NCI-H2196 treated with DMSO at 0.1 percent for 48 hours (cell line): ENCODE measurements around the gene COL18A1.

Experiments
- DNase-seq: peaks from one replicate; lab custom pipeline; 2025; ENCODE audit not compliant: unreplicated experiment; lab: John Stamatoyannopoulos, UW

Gene COL18A1

GRCh38 chr21:45381865-45382696 is 22.9 kb upstream of the COL18A1 start:
- no peak for DNase-seq

GRCh38 chr21:45382697-45382997 is 22.3 kb upstream of the COL18A1 start:
- no peak for DNase-seq

- DNase-seq = no peak
Measured at GRCh38 chr21:45383111-45383614, 21.8 kb upstream of the COL18A1 start.

GRCh38 chr21:45383615-45384201 is 21.3 kb upstream of the COL18A1 start:
- no peak for DNase-seq

GRCh38 chr21:45384656-45385548 is 20.1 kb upstream of the COL18A1 start:
- DNase-seq = no peak

GRCh38 chr21:45385549-45386050 is 19.4 kb upstream of the COL18A1 start:
- DNase-seq = no peak

- DNase-seq = no peak
Measured at GRCh38 chr21:45386336-45386727, 18.6 kb upstream of the COL18A1 start.

GRCh38 chr21:45386728-45387371 is 18.1 kb upstream of the COL18A1 start:
- no peak for DNase-seq

GRCh38 chr21:45387506-45387905 is 17.5 kb upstream of the COL18A1 start:
- no peak for DNase-seq

- DNase-seq = no peak
Measured at GRCh38 chr21:45388011-45388521, 16.9 kb upstream of the COL18A1 start.

GRCh38 chr21:45388611-45389296 is 16.2 kb upstream of the COL18A1 start:
- DNase-seq = no peak

- no peak for DNase-seq
Measured at GRCh38 chr21:45390121-45390751, 14.7 kb upstream of the COL18A1 start.

- DNase-seq = no peak
Measured at GRCh38 chr21:45390831-45391742, 13.9 kb upstream of the COL18A1 start.

GRCh38 chr21:45391743-45392572 is 13.0 kb upstream of the COL18A1 start:
- DNase-seq = no peak

GRCh38 chr21:45392573-45392971 is 12.4 kb upstream of the COL18A1 start:
- no peak for DNase-seq

- no peak for DNase-seq
Measured at GRCh38 chr21:45393021-45393420, 11.9 kb upstream of the COL18A1 start.

GRCh38 chr21:45393833-45394638 is 10.9 kb upstream of the COL18A1 start:
- DNase-seq = no peak
